ENCODE measurements around the gene IRF2BP2. TPM values are rescaled to one million over a fixed set of nuclear protein-coding genes. Genes with fewer than 3 reads are reported as not detected.

IRF2BP2 gene
- total RNA-seq, 2 donors from 2014 or later = 82.7 to 83.3 TPM

GRCh38 chr1:234554698-234555311, 55.2 kb downstream of the IRF2BP2 start:
- intact Hi-C loops (cut with DNase I) = loop anchor here (5.0 kb wide), 1 partner anchor 42 kb away; no protein-coding TSS in a partner anchor
- Histone ChIP-seq H3K36me3 (replicated peaks in 1 of 2; ENCODE audit: insufficient read depth in 1 of 2, low read depth in 2 of 2) (no peaks in the 10 kb centered on the region), H3K9me3 (no peaks in the 10 kb centered on the region), H3K27me3 (no peaks in the 10 kb centered on the region), H3K4me1 (no peaks in the 10 kb centered on the region), H3K27ac (no peak overlapping the region), H3K4me3 (no peak overlapping the region)
- WGBS, 2 donors = 67 to 79% methylated on average over 12 to 13 of the region's 13 CpGs
- DNase-seq (peak in 3 of 4 donors; percentile 38 to 60 (median 53)), ATAC-seq (peak; percentile 60)
- TF ChIP-seq CTCF (IDR thresholded peaks at IDR 0.05) (no peak), POLR2A (IDR thresholded peaks at IDR 0.05) (no peak)

Small RNAs within 50 kb of the gene (small RNA-seq; reads per million reads assigned to genes)
- not detected for gene RF00096

Other genes starting within 250 kb of the IRF2BP2 start
- gene COA6, start 236.7 kb downstream of the IRF2BP2 start, total RNA-seq = 1 to 10 TPM; 4.0 to 5.7 TPM
- 10 to 100 TPM; 30.6 to 32.0 TPM for gene TARBP1, start 131.0 kb downstream of the IRF2BP2 start, total RNA-seq